Endodermal cell (in vitro differentiated cells): ENCODE results near the gene NR1I2. TPM values are rescaled to one million over a fixed set of nuclear protein-coding genes. Genes with fewer than 3 reads are reported as not detected.

Experiments used
- DNase-seq: peaks from one replicate; pipeline ENCODE4 v3.0.0-alpha.2; 2017
- H3K27ac ChIP-seq: 2 replicates; pipeline ENCODE4 v1.5.1; 2013; ENCODE audit warnings: mild to moderate bottlenecking, low read depth, low read length, moderate library complexity
- H3K27me3 ChIP-seq: 2 replicates; pipeline ENCODE4 v1.6.1; 2013; ENCODE audit warnings: mild to moderate bottlenecking, low read length, moderate library complexity; ENCODE audit not compliant: insufficient read depth, control insufficient read depth, poor library complexity, severe bottlenecking
- H3K36me3 ChIP-seq: 2 replicates; pipeline ENCODE4 v1.7.0; 2013; ENCODE audit warnings: mild to moderate bottlenecking, low read length, moderate library complexity; ENCODE audit not compliant: control insufficient read depth, insufficient read depth
- H3K4me1 ChIP-seq: one replicate; pipeline ENCODE4 v1.7.0; 2013; ENCODE audit warnings: low read length; ENCODE audit not compliant: control insufficient read depth, insufficient read depth
- H3K4me3 ChIP-seq: 2 replicates; pipeline ENCODE4 v1.5.1; 2013; ENCODE audit warnings: mild to moderate bottlenecking, low read length, moderate library complexity
- H3K9ac ChIP-seq: 2 replicates; pipeline ENCODE4 v1.6.1; 2013; ENCODE audit warnings: mild to moderate bottlenecking, low read length, moderate library complexity; ENCODE audit not compliant: poor library complexity, severe bottlenecking; ENCODE audit errors: extremely low read depth
- H3K9me3 ChIP-seq: 2 replicates; pipeline ENCODE4 v1.6.1; 2013; ENCODE audit warnings: mild to moderate bottlenecking, low read length, moderate library complexity; ENCODE audit not compliant: control insufficient read depth
- H3K27ac Mint-ChIP-seq: 2 replicates; pipeline ENCODE4 v1.8.0; 2020; ENCODE audit warnings: mixed read lengths
- H3K27me3 Mint-ChIP-seq: 2 replicates; pipeline ENCODE4 v1.8.0; 2021; ENCODE audit warnings: mild to moderate bottlenecking, mixed read lengths; ENCODE audit not compliant: insufficient read depth
- H3K36me3 Mint-ChIP-seq: 2 replicates; pipeline ENCODE4 v1.8.0; 2020; ENCODE audit warnings: low read depth, mixed read lengths
- H3K4me1 Mint-ChIP-seq: 2 replicates; pipeline ENCODE4 v1.8.0; 2020; ENCODE audit warnings: mixed read lengths
- H3K4me3 Mint-ChIP-seq: 2 replicates; pipeline ENCODE4 v1.8.0; 2020; ENCODE audit warnings: mild to moderate bottlenecking, moderate library complexity, mixed read lengths
- H3K9me3 Mint-ChIP-seq: 2 replicates; pipeline ENCODE4 v1.8.0; 2020; ENCODE audit warnings: mild to moderate bottlenecking, mixed read lengths
- CTCF ChIP-seq: fragments of 200-600 bp; sonication (generic); conservative IDR thresholded peaks from 2 replicates; pipeline ENCODE4 v1.5.0; 2021; ENCODE audit warnings: antibody characterized with exemption, mild to moderate bottlenecking
- WGBS, 2 experiments: methylation state at CpG; one replicate each; pipeline versions ENCODE4 v1.1.5 to v1.1.7; 2013; ENCODE audit warnings: missing lambda C conversion rate in 2 of 2, mixed read lengths in 1 of 2; ENCODE audit not compliant: insufficient coverage in 1 of 2, insufficient read length in 1 of 2; 5-methylcytosine and 5-hydroxymethylcytosine counted together
- total RNA-seq, 2 donors: library from RNA; stranded (reverse); fragmentation: NEBNext Ultra II Directional in 1 of 2; extraction: Animal tissue kit (Norgen Biotek cat#: 25700) in 1 of 2; gene quantifications; 2 replicates in 1 of 2; 3 replicates in 1 of 2; pipeline ENCODE4 v1.2.1, GENCODE V29; 2021

Gene NR1I2
- total RNA-seq, 2 donors from 2014 or later = 0.20 to 0.29 TPM

DNA sequence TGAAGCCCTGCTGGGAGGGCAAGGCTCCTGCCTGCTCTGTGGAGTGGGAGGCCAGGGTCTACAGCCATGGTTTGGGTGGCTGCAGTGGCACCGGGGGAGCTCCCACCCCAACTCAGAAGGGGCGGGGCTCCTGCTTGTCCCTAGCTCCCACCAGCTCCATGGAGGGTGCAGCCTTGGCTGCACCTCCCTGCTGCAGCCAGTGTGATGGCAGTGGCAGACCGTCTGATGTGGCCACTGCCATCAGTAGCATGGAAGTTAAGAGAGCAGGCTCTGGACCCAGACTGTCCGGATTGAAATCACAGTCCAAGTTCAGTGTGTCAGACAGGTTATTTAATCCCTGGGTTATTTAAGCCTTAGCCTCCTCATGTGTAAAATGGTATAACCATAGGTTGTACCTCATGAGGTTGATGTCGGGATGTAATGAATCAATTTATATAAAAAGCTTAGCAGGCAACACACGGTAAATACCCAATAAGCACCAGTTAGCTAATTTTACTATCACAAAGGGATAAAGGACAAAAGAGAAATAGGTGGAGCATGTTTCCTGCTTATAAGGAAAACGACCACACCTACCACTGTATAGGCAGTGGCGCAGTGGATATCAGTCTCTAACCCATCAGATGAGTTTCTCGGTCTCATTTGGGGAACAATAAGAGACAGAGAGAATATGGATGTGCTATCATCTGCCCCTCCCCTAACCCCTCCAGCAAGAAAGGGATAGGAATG, 13.1 kb upstream of the NR1I2 start:
- no peak overlapping the region for H3K4me3 ChIP-seq
- no peaks in the 10 kb centered on the region for H3K27me3 ChIP-seq
- Mint-ChIP-seq H3K36me3 (no peaks in the 10 kb centered on the region), H3K4me3 (no peak overlapping the region), H3K27me3 (no peaks in the 10 kb centered on the region), H3K4me1 (no peaks in the 10 kb centered on the region), H3K27ac (no peak overlapping the region), H3K9me3 (peaks cover 2% of the 10 kb centered on the region)
- no peak for DNase-seq
- H3K27ac ChIP-seq = no peak overlapping the region
- H3K4me1 ChIP-seq = no peaks in the 10 kb centered on the region
- WGBS, 2 experiments = 94 to 100% methylated on average over 2 to 9 of the region's 9 CpGs
- H3K9ac ChIP-seq = no peak overlapping the region
- H3K9me3 ChIP-seq = no peaks in the 10 kb centered on the region
- TF ChIP-seq CTCF = no peak
- H3K36me3 ChIP-seq = no peaks in the 10 kb centered on the region

- Mint-ChIP-seq H3K36me3 (no peaks in the 10 kb centered on the region), H3K27ac (no peak overlapping the region), H3K4me1 (no peaks in the 10 kb centered on the region), H3K4me3 (no peak overlapping the region), H3K9me3 (peaks cover 2% of the 10 kb centered on the region), H3K27me3 (no peaks in the 10 kb centered on the region)
- no peaks in the 10 kb centered on the region for H3K9me3 ChIP-seq
- no peak overlapping the region for H3K9ac ChIP-seq
- WGBS, 2 experiments = 92 to 93% methylated on average over 7 to 8 of the region's 8 CpGs
- TF ChIP-seq CTCF = no peak
- H3K4me1 ChIP-seq = no peaks in the 10 kb centered on the region
- H3K4me3 ChIP-seq = no peak overlapping the region
- no peaks in the 10 kb centered on the region for H3K27me3 ChIP-seq
- no peaks in the 10 kb centered on the region for H3K36me3 ChIP-seq
- H3K27ac ChIP-seq = no peak overlapping the region
- DNase-seq = no peak
These were observed 12.3 kb upstream of the NR1I2 start for GRCh38 chr3:119769394-119770149.

- Mint-ChIP-seq H3K9me3 (peaks cover 5% of the 10 kb centered on the region), H3K27ac (no peak overlapping the region), H3K4me3 (no peak overlapping the region), H3K4me1 (peaks cover 4% of the 10 kb centered on the region), H3K36me3 (no peaks in the 10 kb centered on the region), H3K27me3 (no peaks in the 10 kb centered on the region)
- Histone ChIP-seq H3K4me3 (no peak overlapping the region), H3K27ac (no peak overlapping the region), H3K9ac (no peak overlapping the region), H3K36me3 (no peaks in the 10 kb centered on the region), H3K4me1 (no peaks in the 10 kb centered on the region), H3K9me3 (peaks cover 7% of the 10 kb centered on the region), H3K27me3 (no peaks in the 10 kb centered on the region)
- no peak for DNase-seq
- TF ChIP-seq CTCF = no peak
- 67 to 82% methylated on average over 1 to 2 of the region's 2 CpGs for WGBS, 2 experiments
These were observed 7.5 kb upstream of the NR1I2 start for GRCh38 chr3:119774444-119774843.
